ENCODE data around the gene TTC27. TPM values are rescaled to one million over a fixed set of nuclear protein-coding genes. Genes with fewer than 3 reads are reported as not detected.
"Not testable (repeated sequence)": the region's sequence is repeated elsewhere in the genome, so short reads cannot be mapped to it uniquely, and the experiment has no call there.

TTC27 gene
- total and polyA plus RNA-seq, 2 experiments from 2014 or later: 12.6 to 13.7 TPM

GRCh38 chr2:32720771-32721170 lies 92.9 kb downstream of the TTC27 start:
- WGBS, 2 experiments (ENCODE audit: low coverage in 1 of 2, low lambda C conversion rate in 2 of 2, missing lambda C conversion rate in 2 of 2): 96 to 99% methylated on average over 4 of the region's 4 CpGs

GRCh38 chr2:32721376-32721775 lies 93.5 kb downstream of the TTC27 start:
- Histone ChIP-seq H3K9me3 (ENCODE audit: low read depth) (no peaks in the 10 kb centered on the region), H3K27ac (no peak overlapping the region), H3K4me1 (ENCODE audit: insufficient read depth) (no peaks in the 10 kb centered on the region), H3K9ac (no peak overlapping the region), H4K20me1 (ENCODE audit: insufficient read depth) (no peaks in the 10 kb centered on the region), H3K4me2 (ENCODE audit: unreplicated experiment) (no peak overlapping the region), H3K9me2 (ENCODE audit: insufficient read depth) (no peaks in the 10 kb centered on the region), H3K27me3 (replicated peaks; ENCODE audit: insufficient read depth) (no peaks in the 10 kb centered on the region), H2AFZ (no peak overlapping the region), H3K4me3 (no peak overlapping the region), H3F3A (ENCODE audit: insufficient read depth) (no peaks in the 10 kb centered on the region), H3K36me3 (ENCODE audit: low read depth) (no peaks in the 10 kb centered on the region), H3K79me2 (ENCODE audit: insufficient read depth) (no peaks in the 10 kb centered on the region)
- no peak for DNase-seq
- no peak for TF ChIP-seq EZH2 (IDR thresholded peaks at IDR 0.05; ENCODE audit: insufficient read depth, poor library complexity, severe bottlenecking)
- TF ChIP-seq EZH2phosphoT487 (IDR thresholded peaks at IDR 0.05; ENCODE audit: insufficient read depth, low read depth): no peak
- 95 to 100% methylated on average over 1 of the region's 1 CpG for WGBS, 2 experiments (ENCODE audit: low coverage in 1 of 2, low lambda C conversion rate in 2 of 2, missing lambda C conversion rate in 2 of 2)
- in situ Hi-C loops (cut with MboI): no loop called here

More at GRCh38 chr2:32720771-32721170, 92.9 kb downstream of the TTC27 start:
- H3K27ac ChIP-seq: no peak overlapping the region
- H3K79me2 ChIP-seq (ENCODE audit: insufficient read depth): no peaks in the 10 kb centered on the region
- no peaks in the 10 kb centered on the region for H3F3A ChIP-seq (ENCODE audit: insufficient read depth)
- H3K4me3 ChIP-seq: no peak overlapping the region
- H3K27me3 ChIP-seq (replicated peaks; ENCODE audit: insufficient read depth): no peaks in the 10 kb centered on the region
- in situ Hi-C loops (cut with MboI): no loop called here
- DNase-seq: no peak
- H2AFZ ChIP-seq: no peak overlapping the region
- H3K4me1 ChIP-seq (ENCODE audit: insufficient read depth): no peaks in the 10 kb centered on the region
- H4K20me1 ChIP-seq (ENCODE audit: insufficient read depth): no peaks in the 10 kb centered on the region
- no peaks in the 10 kb centered on the region for H3K36me3 ChIP-seq (ENCODE audit: low read depth)
- H3K9me2 ChIP-seq (ENCODE audit: insufficient read depth): no peaks in the 10 kb centered on the region
- no peak for TF ChIP-seq EZH2phosphoT487 (IDR thresholded peaks at IDR 0.05; ENCODE audit: insufficient read depth, low read depth)
- no peak for TF ChIP-seq EZH2 (IDR thresholded peaks at IDR 0.05; ENCODE audit: insufficient read depth, poor library complexity, severe bottlenecking)
- H3K9me3 ChIP-seq (ENCODE audit: low read depth): no peaks in the 10 kb centered on the region
- no peak overlapping the region for H3K9ac ChIP-seq
- no peak overlapping the region for H3K4me2 ChIP-seq (ENCODE audit: unreplicated experiment)

GRCh38 chr2:32723467-32724079 lies 95.7 kb downstream of the TTC27 start:
- H2AFZ ChIP-seq: no peak overlapping the region
- H3K9me3 ChIP-seq (ENCODE audit: low read depth): no peaks in the 10 kb centered on the region
- 97 to 98% methylated on average over 3 of the region's 3 CpGs for WGBS, 2 experiments (ENCODE audit: low coverage in 1 of 2, low lambda C conversion rate in 2 of 2, missing lambda C conversion rate in 2 of 2)
- H3K4me3 ChIP-seq: no peak overlapping the region
- H3K4me1 ChIP-seq (ENCODE audit: insufficient read depth): no peaks in the 10 kb centered on the region
- H3K9me2 ChIP-seq (ENCODE audit: insufficient read depth): no peaks in the 10 kb centered on the region
- H3K4me2 ChIP-seq (ENCODE audit: unreplicated experiment): no peak overlapping the region
- no peak overlapping the region for H3K9ac ChIP-seq
- TF ChIP-seq EZH2 (IDR thresholded peaks at IDR 0.05; ENCODE audit: insufficient read depth, poor library complexity, severe bottlenecking) (no peak), EZH2phosphoT487 (IDR thresholded peaks at IDR 0.05; ENCODE audit: insufficient read depth, low read depth) (no peak)
- no peaks in the 10 kb centered on the region for H3K36me3 ChIP-seq (ENCODE audit: low read depth)
- no peaks in the 10 kb centered on the region for H3F3A ChIP-seq (ENCODE audit: insufficient read depth)
- H4K20me1 ChIP-seq (ENCODE audit: insufficient read depth): no peaks in the 10 kb centered on the region
- DNase-seq: no peak
- in situ Hi-C loops (cut with MboI): no loop called here
- no peaks in the 10 kb centered on the region for H3K27me3 ChIP-seq (replicated peaks; ENCODE audit: insufficient read depth)
- H3K79me2 ChIP-seq (ENCODE audit: insufficient read depth): no peaks in the 10 kb centered on the region
- no peak overlapping the region for H3K27ac ChIP-seq

GRCh38 chr2:32726678-32727077 lies 98.8 kb downstream of the TTC27 start:
- H4K20me1 ChIP-seq (ENCODE audit: insufficient read depth); H3K9me2 ChIP-seq (ENCODE audit: insufficient read depth); H2AFZ ChIP-seq; H3K79me2 ChIP-seq (ENCODE audit: insufficient read depth); H3K4me2 ChIP-seq (ENCODE audit: unreplicated experiment); DNase-seq; H3K4me1 ChIP-seq (ENCODE audit: insufficient read depth); H3K9ac ChIP-seq; H3K4me3 ChIP-seq; H3K27me3 ChIP-seq (replicated peaks; ENCODE audit: insufficient read depth); H3K9me3 ChIP-seq (ENCODE audit: low read depth); H3K36me3 ChIP-seq (ENCODE audit: low read depth); H3F3A ChIP-seq (ENCODE audit: insufficient read depth); in situ Hi-C loops (cut with MboI); H3K27ac ChIP-seq: not testable (repeated sequence)
- 80 to 82% methylated on average over 5 of the region's 5 CpGs for WGBS, 2 experiments (ENCODE audit: low coverage in 1 of 2, low lambda C conversion rate in 2 of 2, missing lambda C conversion rate in 2 of 2)

GRCh38 chr2:32727157-32727556 lies 99.3 kb downstream of the TTC27 start:
- H3K4me2 ChIP-seq (ENCODE audit: unreplicated experiment): no peak overlapping the region
- H3K4me3 ChIP-seq: no peak overlapping the region
- H3K9ac ChIP-seq: no peak overlapping the region
- H3K36me3 ChIP-seq (ENCODE audit: low read depth): no peaks in the 10 kb centered on the region
- WGBS, 2 experiments (ENCODE audit: low coverage in 1 of 2, low lambda C conversion rate in 2 of 2, missing lambda C conversion rate in 2 of 2): 50 to 58% methylated on average over 1 of the region's 1 CpG
- H4K20me1 ChIP-seq (ENCODE audit: insufficient read depth): no peaks in the 10 kb centered on the region
- no peak overlapping the region for H3K27ac ChIP-seq
- H3K4me1 ChIP-seq (ENCODE audit: insufficient read depth): no peaks in the 10 kb centered on the region
- H3K9me3 ChIP-seq (ENCODE audit: low read depth): no peaks in the 10 kb centered on the region
- no peak for DNase-seq
- H2AFZ ChIP-seq: no peak overlapping the region
- TF ChIP-seq EZH2phosphoT487 (IDR thresholded peaks at IDR 0.05; ENCODE audit: insufficient read depth, low read depth): no peak
- no peak for TF ChIP-seq EZH2 (IDR thresholded peaks at IDR 0.05; ENCODE audit: insufficient read depth, poor library complexity, severe bottlenecking)
- no peaks in the 10 kb centered on the region for H3K9me2 ChIP-seq (ENCODE audit: insufficient read depth)
- H3F3A ChIP-seq (ENCODE audit: insufficient read depth): no peaks in the 10 kb centered on the region
- H3K27me3 ChIP-seq (replicated peaks; ENCODE audit: insufficient read depth): no peaks in the 10 kb centered on the region
- H3K79me2 ChIP-seq (ENCODE audit: insufficient read depth): no peaks in the 10 kb centered on the region
- in situ Hi-C loops (cut with MboI): no loop called here

GRCh38 chr2:32730958-32731357 lies 103.1 kb downstream of the TTC27 start:
- H3K9me3 ChIP-seq (ENCODE audit: low read depth); H3K4me2 ChIP-seq (ENCODE audit: unreplicated experiment); H2AFZ ChIP-seq; H3F3A ChIP-seq (ENCODE audit: insufficient read depth); H3K27ac ChIP-seq; H3K9me2 ChIP-seq (ENCODE audit: insufficient read depth); H4K20me1 ChIP-seq (ENCODE audit: insufficient read depth); H3K27me3 ChIP-seq (replicated peaks; ENCODE audit: insufficient read depth); H3K4me1 ChIP-seq (ENCODE audit: insufficient read depth); H3K9ac ChIP-seq; H3K36me3 ChIP-seq (ENCODE audit: low read depth); DNase-seq; in situ Hi-C loops (cut with MboI); H3K4me3 ChIP-seq; H3K79me2 ChIP-seq (ENCODE audit: insufficient read depth): not testable (repeated sequence)
- 95 to 97% methylated on average over 8 of the region's 8 CpGs for WGBS, 2 experiments (ENCODE audit: low coverage in 1 of 2, low lambda C conversion rate in 2 of 2, missing lambda C conversion rate in 2 of 2)
